NCI-H1092 treated with DMSO at 0.1 percent for 48 hours (cell line): Measurements from ENCODE around the gene SHC4.
"Not testable (repeated sequence)": the region's sequence is repeated elsewhere in the genome, so short reads cannot be mapped to it uniquely, and the experiment has no call there.

Experiments used
- DNase-seq: peaks from one replicate; lab custom pipeline; 2025; lab: John Stamatoyannopoulos, UW

The SHC4 gene

GRCh38 chr15:48883699-48884098 is 80.0 kb downstream of the SHC4 start:
- no peak for DNase-seq

- DNase-seq = no peak
Measured at GRCh38 chr15:48880070-48880634, 83.6 kb downstream of the SHC4 start.

DNA sequence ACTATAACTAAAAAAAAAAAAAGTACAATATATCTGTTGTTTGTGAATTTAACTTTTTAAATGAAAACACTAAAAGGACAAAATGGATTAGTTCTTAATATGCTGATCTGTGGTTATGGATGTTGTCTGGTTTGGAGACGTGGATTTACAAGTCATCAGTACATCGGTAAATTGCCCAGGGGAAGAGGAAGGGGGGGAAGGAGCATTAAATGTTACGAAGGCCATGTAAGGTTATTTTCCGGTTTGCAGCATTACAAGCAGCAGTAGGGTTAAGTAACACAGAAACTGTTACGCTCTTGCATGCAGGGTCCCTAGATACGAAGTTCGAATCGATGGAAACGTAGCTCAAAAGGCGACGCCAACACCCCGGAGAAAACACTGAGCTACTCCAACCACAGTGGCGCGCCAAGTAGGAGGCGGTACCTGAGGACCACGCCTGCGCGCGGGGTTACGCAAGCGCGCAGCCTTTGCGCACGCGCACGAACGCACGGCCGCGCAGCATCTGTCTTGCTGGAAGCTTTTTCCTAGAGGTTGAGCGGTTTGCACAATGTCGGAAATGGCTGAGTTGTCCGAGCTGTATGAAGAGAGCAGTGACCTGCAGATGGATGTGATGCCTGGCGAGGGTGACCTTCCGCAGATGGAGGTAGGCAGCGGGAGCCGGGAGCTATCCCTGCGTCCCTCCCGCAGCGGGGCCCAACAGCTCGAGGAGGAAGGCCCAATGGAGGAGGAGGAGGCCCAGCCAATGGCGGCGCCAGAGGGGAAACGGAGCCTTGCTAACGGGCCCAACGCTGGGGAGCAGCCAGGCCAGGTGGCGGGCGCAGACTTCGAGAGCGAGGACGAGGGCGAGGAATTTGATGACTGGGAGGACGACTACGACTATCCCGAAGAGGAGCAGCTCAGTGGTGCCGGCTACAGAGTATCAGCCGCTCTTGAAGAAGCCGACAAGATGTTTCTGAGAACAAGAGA is 85.8 kb downstream of the SHC4 start, which contains the start of gene EID1:
Gene EID1, plus strand, starts transcription at position 505 of the 966 bp plus-strand sequence. Its CDS starts 43 bp downstream, at position 548.
- DNase-seq = peak; percentile 82

GRCh38 chr15:48876057-48876456 is 87.7 kb downstream of the SHC4 start:
- DNase-seq = no peak

- DNase-seq = no peak
Measured at GRCh38 chr15:48875241-48875960, 88.3 kb downstream of the SHC4 start.

GRCh38 chr15:48872632-48873031 is 91.1 kb downstream of the SHC4 start:
- DNase-seq = no peak

GRCh38 chr15:48871542-48871941 is 92.2 kb downstream of the SHC4 start:
- DNase-seq = no peak

DNA sequence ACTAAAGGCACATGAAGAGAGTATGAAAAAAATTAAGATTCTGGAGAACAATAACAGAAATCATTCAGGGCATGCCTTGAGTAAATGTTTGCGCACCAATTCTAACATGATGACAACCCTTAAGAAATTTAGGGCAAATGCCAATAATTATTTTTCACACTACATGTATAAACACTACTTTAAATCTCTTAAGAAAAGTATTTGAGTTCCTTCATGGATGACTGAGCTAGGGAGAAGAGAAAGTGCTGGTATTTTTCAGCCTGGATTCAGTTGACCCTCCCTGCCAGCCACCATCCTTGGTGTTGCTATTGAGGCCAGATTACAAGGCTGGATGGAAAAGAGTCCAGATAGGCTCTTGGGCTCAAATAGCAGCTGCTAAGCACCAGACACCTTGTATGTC is 93.8 kb downstream of the SHC4 start:
- DNase-seq = no peak

GRCh38 chr15:48868536-48868935 is 95.2 kb downstream of the SHC4 start:
- no peak for DNase-seq

- no peak for DNase-seq
Measured at GRCh38 chr15:48868023-48868422, 95.7 kb downstream of the SHC4 start.

DNA sequence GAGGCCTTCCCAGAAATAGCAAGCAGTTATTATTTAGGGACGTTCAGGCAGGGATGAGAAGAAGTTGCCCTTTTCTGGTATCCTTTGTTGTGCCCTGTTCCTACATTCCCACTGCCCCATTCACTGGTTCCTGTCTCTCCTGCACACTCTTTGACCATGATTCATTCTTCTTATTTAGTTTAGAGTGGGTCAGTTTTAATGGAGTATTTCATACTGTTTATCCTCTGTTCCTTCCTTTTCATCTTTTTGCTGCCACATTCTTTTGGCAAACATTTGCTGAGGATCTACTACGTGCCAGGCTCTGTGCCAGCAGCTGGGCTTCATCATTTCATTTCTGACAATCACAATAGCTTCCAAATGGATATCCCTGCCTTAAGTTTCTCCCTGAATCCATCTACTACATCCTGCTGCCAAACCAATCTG is 97.6 kb downstream of the SHC4 start:
- DNase-seq = no peak

GRCh38 chr15:48865370-48866079 is 98.2 kb downstream of the SHC4 start:
- DNase-seq = no peak

DNA sequence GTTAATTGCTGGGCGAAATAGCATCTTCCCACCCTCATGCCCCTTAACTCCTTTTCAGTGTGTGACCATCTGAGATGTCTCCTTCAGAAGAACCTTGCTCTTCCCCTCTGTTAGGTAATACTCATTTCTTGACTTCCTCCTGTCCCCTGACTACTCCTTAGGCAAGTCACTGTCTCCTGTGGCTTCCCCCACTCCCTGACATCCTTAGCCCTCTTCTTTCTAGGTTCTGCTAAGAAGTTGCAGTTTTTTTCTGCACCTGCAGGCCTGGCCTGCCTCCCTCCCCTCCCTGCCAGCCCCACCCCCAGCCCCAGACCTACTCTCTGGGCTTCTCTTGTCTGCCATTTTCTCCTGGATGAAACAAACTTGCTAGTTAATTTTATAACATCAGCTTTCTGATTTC is 101.0 kb downstream of the SHC4 start:
- DNase-seq = no peak

DNA sequence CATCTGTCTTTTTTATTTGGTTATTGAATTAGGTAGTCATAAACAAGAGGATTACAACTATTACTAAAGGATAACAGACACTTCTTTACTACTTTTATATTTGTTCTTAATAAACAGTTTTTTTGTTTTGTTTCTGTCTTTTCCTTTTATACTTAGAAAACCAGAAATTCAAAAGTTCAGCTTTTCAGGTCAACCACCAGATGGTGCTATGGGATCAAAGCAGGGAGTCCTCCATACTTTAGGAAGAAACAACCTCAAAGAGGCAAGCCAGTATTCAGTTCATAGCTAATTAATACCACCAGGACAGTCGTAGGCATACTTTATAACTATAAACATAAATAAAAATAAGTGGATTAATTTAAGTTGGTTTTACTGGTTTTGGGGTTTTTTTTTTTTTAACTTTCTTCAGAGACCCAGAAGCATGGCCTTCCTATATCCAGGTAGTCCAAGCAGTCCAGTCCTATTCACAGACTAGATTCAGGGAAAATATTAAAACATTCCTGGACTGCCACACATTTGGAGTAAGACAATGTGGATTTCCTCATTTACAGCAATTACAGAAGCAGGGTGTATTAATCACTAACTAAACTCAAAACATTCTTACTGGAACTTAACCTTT is 101.8 kb downstream of the SHC4 start:
- DNase-seq = peak; percentile 61

GRCh38 chr15:48859426-48859825 is 104.3 kb downstream of the SHC4 start:
- no peak for DNase-seq

- DNase-seq = no peak
Measured at GRCh38 chr15:48858401-48858800, 105.3 kb downstream of the SHC4 start.

- no peak for DNase-seq
Measured at GRCh38 chr15:48856942-48857341, 106.8 kb downstream of the SHC4 start.

DNA sequence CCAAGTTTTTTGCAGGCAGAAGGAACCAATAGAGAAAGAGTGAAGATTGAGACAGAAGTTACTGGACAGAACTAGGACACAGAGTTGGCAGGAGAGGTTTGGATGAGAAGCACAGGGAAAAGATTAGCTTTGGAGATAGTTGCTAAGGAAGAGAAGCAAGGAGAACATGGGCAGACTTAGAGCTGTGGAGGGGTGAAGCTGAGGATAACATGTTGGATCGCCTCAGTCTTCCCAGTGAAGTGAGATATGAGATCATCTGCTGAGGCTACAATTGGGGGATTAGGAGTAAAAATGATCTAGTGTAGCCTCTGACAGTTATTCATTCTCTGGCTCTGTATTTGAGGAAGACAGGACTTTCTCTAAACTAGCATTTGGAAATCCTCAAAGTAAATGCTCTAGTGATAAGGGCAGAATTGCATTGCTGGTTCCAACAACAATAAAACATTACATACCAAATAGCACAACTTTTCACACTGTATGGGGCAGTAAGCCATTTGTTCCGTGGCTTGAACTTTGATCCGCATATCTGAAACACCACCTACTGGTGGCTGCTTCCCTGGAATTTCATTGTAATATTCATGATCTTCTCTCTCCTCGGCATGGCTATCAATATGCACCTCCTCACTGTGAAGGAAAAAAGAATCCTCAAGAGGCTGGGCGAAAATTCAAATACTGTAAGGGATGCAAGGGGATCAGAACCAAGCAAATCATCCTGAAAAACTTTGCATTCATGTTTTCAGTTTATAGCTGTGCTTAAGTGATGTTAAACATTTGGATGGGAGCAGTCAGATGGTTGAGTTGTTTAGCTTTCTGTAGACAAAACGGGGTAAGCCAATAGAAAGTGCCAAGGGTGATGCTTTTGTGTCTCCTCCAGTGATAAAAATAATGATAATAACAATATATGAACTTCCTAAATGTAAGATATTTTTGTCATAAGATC is 107.9 kb downstream of the SHC4 start:
- DNase-seq = no peak

DNA sequence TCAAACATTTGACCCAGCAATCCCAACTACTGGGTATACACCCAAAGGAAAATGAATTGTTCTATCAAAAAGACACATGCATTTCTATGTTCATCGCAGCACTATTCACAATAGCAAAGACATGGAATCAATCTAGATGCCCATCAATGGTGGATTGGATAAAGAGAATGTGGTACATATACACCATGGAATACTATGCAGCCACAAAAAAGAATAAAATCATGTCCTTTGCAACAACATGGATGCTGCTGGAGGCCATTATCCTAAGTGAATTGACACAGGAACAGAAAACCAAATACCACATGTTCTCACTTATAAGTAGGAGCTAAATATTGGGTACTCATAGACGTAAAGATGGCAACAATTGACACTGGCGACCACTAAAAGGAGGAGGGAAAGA is 109.3 kb downstream of the SHC4 start:
- DNase-seq = not testable (repeated sequence)

- DNase-seq = no peak
Measured at GRCh38 chr15:48851956-48852355, 111.8 kb downstream of the SHC4 start.
